ENCODE results near the gene SATB2.

The SATB2 gene

GRCh38 chr2:199325881-199326280, 131.9 kb downstream of the SATB2 start:
- TF ChIP-seq, protein P1, sequence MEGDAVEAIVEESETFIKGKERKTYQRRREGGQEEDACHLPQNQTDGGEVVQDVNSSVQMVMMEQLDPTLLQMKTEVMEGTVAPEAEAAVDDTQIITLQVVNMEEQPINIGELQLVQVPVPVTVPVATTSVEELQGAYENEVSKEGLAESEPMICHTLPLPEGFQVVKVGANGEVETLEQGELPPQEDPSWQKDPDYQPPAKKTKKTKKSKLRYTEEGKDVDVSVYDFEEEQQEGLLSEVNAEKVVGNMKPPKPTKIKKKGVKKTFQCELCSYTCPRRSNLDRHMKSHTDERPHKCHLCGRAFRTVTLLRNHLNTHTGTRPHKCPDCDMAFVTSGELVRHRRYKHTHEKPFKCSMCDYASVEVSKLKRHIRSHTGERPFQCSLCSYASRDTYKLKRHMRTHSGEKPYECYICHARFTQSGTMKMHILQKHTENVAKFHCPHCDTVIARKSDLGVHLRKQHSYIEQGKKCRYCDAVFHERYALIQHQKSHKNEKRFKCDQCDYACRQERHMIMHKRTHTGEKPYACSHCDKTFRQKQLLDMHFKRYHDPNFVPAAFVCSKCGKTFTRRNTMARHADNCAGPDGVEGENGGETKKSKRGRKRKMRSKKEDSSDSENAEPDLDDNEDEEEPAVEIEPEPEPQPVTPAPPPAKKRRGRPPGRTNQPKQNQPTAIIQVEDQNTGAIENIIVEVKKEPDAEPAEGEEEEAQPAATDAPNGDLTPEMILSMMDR (IDR thresholded peaks at IDR 0.05; ENCODE audit: borderline replicate concordance, extremely low read depth, low read length, poor library complexity, severe bottlenecking) = no peak
- TF ChIP-seq EZH2 (IDR thresholded peaks at IDR 0.05; ENCODE audit: borderline replicate concordance, low read depth, low read length, severe bottlenecking) = no peak
- Histone ChIP-seq H3K36me3 (ENCODE audit: insufficient read depth, low read length) (no peaks in the 10 kb centered on the region), H2AFZ (ENCODE audit: low read depth, low read length) (no peak overlapping the region), H3K27me3 (ENCODE audit: insufficient read depth, low read length, poor library complexity) (no peaks in the 10 kb centered on the region), H3K79me2 (ENCODE audit: insufficient read depth, low read length) (no peaks in the 10 kb centered on the region), H3K9me3 (ENCODE audit: insufficient read depth, low read length, severe bottlenecking) (no peaks in the 10 kb centered on the region), H3K9ac (ENCODE audit: low read depth, low read length) (no peak overlapping the region), H3K4me3 (ENCODE audit: low read depth in 1 of 2, low read length in 2 of 2) (no peak overlapping the region), H4K20me1 (ENCODE audit: insufficient read depth, low read length) (no peaks in the 10 kb centered on the region), H3K27ac (ENCODE audit: low read length) (no peak overlapping the region), H3K4me2 (ENCODE audit: insufficient read depth, low read length) (no peak overlapping the region), H3K4me1 (ENCODE audit: insufficient read depth, low read length) (no peaks in the 10 kb centered on the region)
- no peak for DNase-seq
- ATAC-seq (ENCODE audit: insufficient read depth, low read depth) = no peak

DNA sequence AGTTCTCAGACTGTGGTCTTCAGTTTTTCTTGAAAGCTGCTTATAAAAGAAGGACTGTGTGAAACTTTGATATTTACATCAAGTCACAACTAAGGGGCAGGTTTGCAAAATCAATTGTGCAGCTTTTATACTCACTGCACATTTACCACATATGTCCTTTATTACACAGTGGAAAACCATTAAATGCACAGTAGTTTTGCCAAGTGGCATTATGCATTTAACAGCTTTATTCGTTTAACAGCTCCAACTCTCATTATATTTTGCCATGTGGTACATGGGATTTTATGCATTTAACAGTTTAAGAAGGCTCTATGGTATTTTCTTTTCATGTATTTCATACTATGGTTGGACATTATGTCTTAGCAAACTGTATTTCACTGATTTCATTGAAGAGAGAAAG, 135.6 kb downstream of the SATB2 start:
- ATAC-seq (ENCODE audit: insufficient read depth, low read depth) = no peak
- no peak overlapping the region for H3K4me3 ChIP-seq (ENCODE audit: low read depth in 1 of 2, low read length in 2 of 2)
- no peaks in the 10 kb centered on the region for H3K27me3 ChIP-seq (ENCODE audit: insufficient read depth, low read length, poor library complexity)
- TF ChIP-seq, protein P1 (IDR thresholded peaks at IDR 0.05; ENCODE audit: borderline replicate concordance, extremely low read depth, low read length, poor library complexity, severe bottlenecking) = no peak
- TF ChIP-seq EZH2 (IDR thresholded peaks at IDR 0.05; ENCODE audit: borderline replicate concordance, low read depth, low read length, severe bottlenecking) = no peak
- no peaks in the 10 kb centered on the region for H3K9me3 ChIP-seq (ENCODE audit: insufficient read depth, low read length, severe bottlenecking)
- no peaks in the 10 kb centered on the region for H3K79me2 ChIP-seq (ENCODE audit: insufficient read depth, low read length)
- no peak for DNase-seq
- no peak overlapping the region for H3K4me2 ChIP-seq (ENCODE audit: insufficient read depth, low read length)
- no peak overlapping the region for H3K9ac ChIP-seq (ENCODE audit: low read depth, low read length)
- H2AFZ ChIP-seq (ENCODE audit: low read depth, low read length) = no peak overlapping the region
- H3K4me1 ChIP-seq (ENCODE audit: insufficient read depth, low read length) = no peaks in the 10 kb centered on the region
- no peak overlapping the region for H3K27ac ChIP-seq (ENCODE audit: low read length)
- no peaks in the 10 kb centered on the region for H4K20me1 ChIP-seq (ENCODE audit: insufficient read depth, low read length)
- no peaks in the 10 kb centered on the region for H3K36me3 ChIP-seq (ENCODE audit: insufficient read depth, low read length)

DNA sequence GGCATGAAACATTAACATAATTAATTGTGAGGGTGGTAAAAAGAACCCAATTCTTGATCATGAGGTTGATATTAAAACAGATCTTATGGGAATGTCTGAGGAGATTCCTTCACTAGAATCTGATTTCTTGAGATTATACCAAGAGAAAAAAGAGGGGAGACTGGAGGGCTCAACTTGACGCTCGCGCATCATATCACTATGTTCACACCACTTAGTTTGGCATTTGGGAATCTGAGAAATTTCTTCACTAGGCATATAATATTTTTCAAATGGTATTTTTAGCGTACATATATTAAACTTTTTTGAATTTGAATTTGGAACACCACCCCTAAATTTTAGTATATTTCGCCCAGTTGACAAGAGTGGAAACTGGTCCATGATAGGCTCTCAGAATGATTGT, 140.1 kb downstream of the SATB2 start:
- Histone ChIP-seq H3K36me3 (ENCODE audit: insufficient read depth, low read length) (no peaks in the 10 kb centered on the region), H3K4me3 (ENCODE audit: low read depth in 1 of 2, low read length in 2 of 2) (no peak overlapping the region), H3K9ac (ENCODE audit: low read depth, low read length) (no peak overlapping the region), H3K4me2 (ENCODE audit: insufficient read depth, low read length) (no peak overlapping the region), H2AFZ (ENCODE audit: low read depth, low read length) (no peak overlapping the region), H3K27ac (ENCODE audit: low read length) (no peak overlapping the region), H3K9me3 (ENCODE audit: insufficient read depth, low read length, severe bottlenecking) (no peaks in the 10 kb centered on the region), H3K79me2 (ENCODE audit: insufficient read depth, low read length) (no peaks in the 10 kb centered on the region), H4K20me1 (ENCODE audit: insufficient read depth, low read length) (no peaks in the 10 kb centered on the region), H3K4me1 (ENCODE audit: insufficient read depth, low read length) (no peaks in the 10 kb centered on the region), H3K27me3 (ENCODE audit: insufficient read depth, low read length, poor library complexity) (no peaks in the 10 kb centered on the region)
- ATAC-seq (ENCODE audit: insufficient read depth, low read depth) = no peak
- TF ChIP-seq, protein P1 (IDR thresholded peaks at IDR 0.05; ENCODE audit: borderline replicate concordance, extremely low read depth, low read length, poor library complexity, severe bottlenecking) = no peak
- TF ChIP-seq EZH2 (IDR thresholded peaks at IDR 0.05; ENCODE audit: borderline replicate concordance, low read depth, low read length, severe bottlenecking) = no peak
- no peak for DNase-seq

DNA sequence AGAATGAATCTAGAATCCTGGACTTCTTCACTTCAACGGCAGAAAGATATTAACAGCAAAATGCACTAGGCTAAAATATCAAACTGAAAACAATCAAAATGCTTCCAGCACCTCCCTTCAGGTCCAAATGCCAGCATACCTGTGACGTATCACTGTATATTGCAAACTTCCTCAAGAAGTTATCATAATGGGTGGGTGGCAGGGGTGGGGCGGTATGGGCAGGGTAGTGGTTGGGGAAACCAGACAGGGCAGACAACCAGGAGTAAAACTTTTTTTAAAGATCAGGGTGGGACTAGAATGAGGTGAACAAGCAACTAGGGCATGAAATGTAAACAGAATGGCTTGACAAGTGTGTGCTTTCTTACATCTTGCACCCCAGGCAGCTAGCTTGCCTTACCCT, 140.9 kb downstream of the SATB2 start:
- Histone ChIP-seq H3K4me3 (ENCODE audit: low read depth in 1 of 2, low read length in 2 of 2) (no peak overlapping the region), H3K36me3 (ENCODE audit: insufficient read depth, low read length) (no peaks in the 10 kb centered on the region), H3K27ac (ENCODE audit: low read length) (no peak overlapping the region), H4K20me1 (ENCODE audit: insufficient read depth, low read length) (no peaks in the 10 kb centered on the region), H3K4me1 (ENCODE audit: insufficient read depth, low read length) (no peaks in the 10 kb centered on the region), H3K4me2 (ENCODE audit: insufficient read depth, low read length) (no peak overlapping the region), H3K79me2 (ENCODE audit: insufficient read depth, low read length) (no peaks in the 10 kb centered on the region), H3K9ac (ENCODE audit: low read depth, low read length) (no peak overlapping the region), H2AFZ (ENCODE audit: low read depth, low read length) (no peak overlapping the region), H3K9me3 (ENCODE audit: insufficient read depth, low read length, severe bottlenecking) (no peaks in the 10 kb centered on the region), H3K27me3 (ENCODE audit: insufficient read depth, low read length, poor library complexity) (no peaks in the 10 kb centered on the region)
- no peak for TF ChIP-seq EZH2 (IDR thresholded peaks at IDR 0.05; ENCODE audit: borderline replicate concordance, low read depth, low read length, severe bottlenecking)
- TF ChIP-seq, protein P1 (IDR thresholded peaks at IDR 0.05; ENCODE audit: borderline replicate concordance, extremely low read depth, low read length, poor library complexity, severe bottlenecking) = no peak
- ATAC-seq (ENCODE audit: insufficient read depth, low read depth) (no peak), DNase-seq (no peak)
